Liver (tissue), 9 donors: ENCODE data around the gene PPY. TPM values are rescaled to one million over a fixed set of nuclear protein-coding genes. Genes with fewer than 3 reads are reported as not detected.

Experiments used
- DNase-seq: peaks from one replicate; pipeline ENCODE4 v3.0.0-alpha.2; 2017; ENCODE audit warnings: low spot score
- H3K27ac ChIP-seq, 2 donors: one replicate each; pipeline ENCODE4 v1.7.0; 2013; ENCODE audit warnings: inconsistent platforms in 2 of 2, low read length in 2 of 2, control low read depth in 1 of 2, low read depth in 1 of 2, mild to moderate bottlenecking in 1 of 2
- H3K27me3 ChIP-seq, 4 donors: one replicate each; pipeline versions ENCODE4 v1.6.1 to v1.7.0; 2013; ENCODE audit warnings: low read length in 3 of 4, inconsistent platforms in 1 of 4, mild to moderate bottlenecking in 1 of 4, moderate library complexity in 1 of 4; ENCODE audit not compliant: control insufficient read depth in 4 of 4, insufficient read depth in 4 of 4
- H3K36me3 ChIP-seq, 4 donors: one replicate each; pipeline versions ENCODE4 v1.6.1 to v1.7.0; 2013; ENCODE audit warnings: low read length in 3 of 4, mild to moderate bottlenecking in 3 of 4, low read depth in 1 of 4, moderate library complexity in 1 of 4; ENCODE audit not compliant: control insufficient read depth in 4 of 4, insufficient read depth in 3 of 4
- H3K4me1 ChIP-seq, 4 donors: one replicate each; pipeline versions ENCODE4 v1.6.1 to v1.7.0; 2013; ENCODE audit warnings: low read length in 3 of 4, mild to moderate bottlenecking in 3 of 4, moderate library complexity in 1 of 4; ENCODE audit not compliant: control insufficient read depth in 4 of 4, insufficient read depth in 4 of 4
- H3K4me3 ChIP-seq, 3 donors: one replicate each; pipeline versions ENCODE4 v1.6.1 to v1.7.0; 2013; ENCODE audit warnings: low read length in 3 of 3, control low read depth in 1 of 3, low read depth in 1 of 3, mild to moderate bottlenecking in 1 of 3
- H3K9ac ChIP-seq, 2 donors: one replicate each; pipeline ENCODE4 v1.7.0; 2013; ENCODE audit warnings: low read length in 2 of 2, mild to moderate bottlenecking in 2 of 2, moderate library complexity in 2 of 2, control low read depth in 1 of 2, low read depth in 1 of 2
- H3K9me3 ChIP-seq, 4 donors: one replicate each; pipeline versions ENCODE4 v1.6.1 to v1.7.0; 2013; ENCODE audit warnings: low read length in 3 of 4; ENCODE audit not compliant: control insufficient read depth in 4 of 4
- EGR1 ChIP-seq, 2 donors: IDR thresholded peaks; 2 replicates each; pipeline ENCODE4 v1.6.1; 2016 to 2018; ENCODE audit warnings: antibody characterized with exemption in 2 of 2, low read depth in 2 of 2
- FOXA1 ChIP-seq: IDR thresholded peaks from 2 replicates; pipeline ENCODE4 v1.6.1; 2016; ENCODE audit warnings: antibody characterized with exemption
- FOXA2 ChIP-seq: IDR thresholded peaks from 2 replicates; pipeline ENCODE4 v1.6.1; 2016; ENCODE audit warnings: antibody characterized with exemption
- GABPA ChIP-seq, 2 donors: IDR thresholded peaks in 1 of 2; conservative IDR thresholded peaks in 1 of 2; 2 replicates each; pipeline ENCODE4 v1.6.1; 2016; ENCODE audit warnings: antibody characterized with exemption in 2 of 2, mild to moderate bottlenecking in 1 of 2, moderate library complexity in 1 of 2
- HNF4A ChIP-seq, 2 donors: conservative IDR thresholded peaks; 2 replicates each; pipeline ENCODE4 v1.6.1; 2016; ENCODE audit warnings: antibody characterized with exemption in 2 of 2, mild to moderate bottlenecking in 2 of 2
- HNF4G ChIP-seq: IDR thresholded peaks from 2 replicates; pipeline ENCODE4 v1.6.1; 2016; ENCODE audit warnings: antibody characterized with exemption
- JUND ChIP-seq, 2 donors: IDR thresholded peaks; 2 replicates each; pipeline ENCODE4 v1.6.1; 2016; ENCODE audit warnings: antibody characterized with exemption in 2 of 2
- NR2F2 ChIP-seq: IDR thresholded peaks from 2 replicates; pipeline ENCODE4 v1.6.1; 2016; ENCODE audit warnings: antibody characterized with exemption
- RXRA ChIP-seq, 2 donors: IDR thresholded peaks; 2 replicates each; pipeline ENCODE4 v1.6.1; 2017 to 2018; ENCODE audit warnings: antibody characterized with exemption in 2 of 2, mild to moderate bottlenecking in 1 of 2
- YY1 ChIP-seq: IDR thresholded peaks from 2 replicates; pipeline ENCODE4 v1.6.1; 2016; ENCODE audit warnings: antibody characterized with exemption, mild to moderate bottlenecking
- ZBTB33 ChIP-seq: IDR thresholded peaks from 2 replicates; pipeline ENCODE4 v1.6.1; 2016; ENCODE audit warnings: antibody characterized with exemption
- WGBS: extraction: QIAGEN DNeasy Blood & Tissue Kit; methylation state at CpG from one replicate; pipeline ENCODE4 v1.1.7; 2013; 5-methylcytosine and 5-hydroxymethylcytosine counted together
- polyA plus RNA-seq, 2 donors: library from polyadenylated mRNA; stranded (reverse) in 1 of 2; unstranded in 1 of 2; fragments of 200-250 nt in 1 of 2; fragments of >200 nt in 1 of 2; fragmentation: Nextera tagmentation in 1 of 2; extraction: Ambion mirVana in 1 of 2; gene quantifications; one replicate each; pipeline versions ENCODE4 v1.2.1 to v1.2.3, GENCODE V29; 2013 to 2015
- total RNA-seq, 2 donors: library from RNA; depleted of rRNA; stranded (reverse); fragments of >200 nt; gene quantifications; one replicate each; pipeline ENCODE4 v1.2.3, GENCODE V29; 2014
- TF ChIP-seq, protein P1 (sequence below): IDR thresholded peaks from 2 replicates; pipeline ENCODE4 v1.6.1; 2016; ENCODE audit warnings: antibody characterized with exemption, mild to moderate bottlenecking
- TF ChIP-seq, protein P2 (sequence below): fragments of 150-350 bp; IDR thresholded peaks from 2 replicates; pipeline ENCODE4 v1.5.1; 2017; ENCODE audit warnings: improper control_type of control experiment, low read depth, low read length; ENCODE audit not compliant: missing input control
- donor health status: healthy.
- donor health status: healthy.
- donor health status: healthy.
- donor health status: healthy.
- donor health status: healthy.

Gene PPY
- total and polyA plus RNA-seq, 4 donors, result not detected

GRCh38 chr17:43901861-43902589, 40.3 kb downstream of the PPY start:
- Histone ChIP-seq H3K4me1 (peaks cover 3 to 14% (median 7%) of the 10 kb centered on the region in 4 donors), H3K4me3 (no peak overlapping the region), H3K9me3 (no peaks in the 10 kb centered on the region), H3K36me3 (no peaks in the 10 kb centered on the region), H3K9ac (no peak overlapping the region), H3K27me3 (peaks cover 0 to 25% (median 9%) of the 10 kb centered on the region in 4 donors), H3K27ac (no peak overlapping the region)
- no peak for TF ChIP-seq HNF4G
- TF ChIP-seq, protein P1, sequence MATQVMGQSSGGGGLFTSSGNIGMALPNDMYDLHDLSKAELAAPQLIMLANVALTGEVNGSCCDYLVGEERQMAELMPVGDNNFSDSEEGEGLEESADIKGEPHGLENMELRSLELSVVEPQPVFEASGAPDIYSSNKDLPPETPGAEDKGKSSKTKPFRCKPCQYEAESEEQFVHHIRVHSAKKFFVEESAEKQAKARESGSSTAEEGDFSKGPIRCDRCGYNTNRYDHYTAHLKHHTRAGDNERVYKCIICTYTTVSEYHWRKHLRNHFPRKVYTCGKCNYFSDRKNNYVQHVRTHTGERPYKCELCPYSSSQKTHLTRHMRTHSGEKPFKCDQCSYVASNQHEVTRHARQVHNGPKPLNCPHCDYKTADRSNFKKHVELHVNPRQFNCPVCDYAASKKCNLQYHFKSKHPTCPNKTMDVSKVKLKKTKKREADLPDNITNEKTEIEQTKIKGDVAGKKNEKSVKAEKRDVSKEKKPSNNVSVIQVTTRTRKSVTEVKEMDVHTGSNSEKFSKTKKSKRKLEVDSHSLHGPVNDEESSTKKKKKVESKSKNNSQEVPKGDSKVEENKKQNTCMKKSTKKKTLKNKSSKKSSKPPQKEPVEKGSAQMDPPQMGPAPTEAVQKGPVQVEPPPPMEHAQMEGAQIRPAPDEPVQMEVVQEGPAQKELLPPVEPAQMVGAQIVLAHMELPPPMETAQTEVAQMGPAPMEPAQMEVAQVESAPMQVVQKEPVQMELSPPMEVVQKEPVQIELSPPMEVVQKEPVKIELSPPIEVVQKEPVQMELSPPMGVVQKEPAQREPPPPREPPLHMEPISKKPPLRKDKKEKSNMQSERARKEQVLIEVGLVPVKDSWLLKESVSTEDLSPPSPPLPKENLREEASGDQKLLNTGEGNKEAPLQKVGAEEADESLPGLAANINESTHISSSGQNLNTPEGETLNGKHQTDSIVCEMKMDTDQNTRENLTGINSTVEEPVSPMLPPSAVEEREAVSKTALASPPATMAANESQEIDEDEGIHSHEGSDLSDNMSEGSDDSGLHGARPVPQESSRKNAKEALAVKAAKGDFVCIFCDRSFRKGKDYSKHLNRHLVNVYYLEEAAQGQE, result no peak
- TF ChIP-seq HNF4A (conservative IDR thresholded peaks at IDR 0.05), result no peak
- no peak for TF ChIP-seq FOXA1
- TF ChIP-seq NR2F2, result no peak
- no peak for TF ChIP-seq FOXA2
- TF ChIP-seq, protein P2, sequence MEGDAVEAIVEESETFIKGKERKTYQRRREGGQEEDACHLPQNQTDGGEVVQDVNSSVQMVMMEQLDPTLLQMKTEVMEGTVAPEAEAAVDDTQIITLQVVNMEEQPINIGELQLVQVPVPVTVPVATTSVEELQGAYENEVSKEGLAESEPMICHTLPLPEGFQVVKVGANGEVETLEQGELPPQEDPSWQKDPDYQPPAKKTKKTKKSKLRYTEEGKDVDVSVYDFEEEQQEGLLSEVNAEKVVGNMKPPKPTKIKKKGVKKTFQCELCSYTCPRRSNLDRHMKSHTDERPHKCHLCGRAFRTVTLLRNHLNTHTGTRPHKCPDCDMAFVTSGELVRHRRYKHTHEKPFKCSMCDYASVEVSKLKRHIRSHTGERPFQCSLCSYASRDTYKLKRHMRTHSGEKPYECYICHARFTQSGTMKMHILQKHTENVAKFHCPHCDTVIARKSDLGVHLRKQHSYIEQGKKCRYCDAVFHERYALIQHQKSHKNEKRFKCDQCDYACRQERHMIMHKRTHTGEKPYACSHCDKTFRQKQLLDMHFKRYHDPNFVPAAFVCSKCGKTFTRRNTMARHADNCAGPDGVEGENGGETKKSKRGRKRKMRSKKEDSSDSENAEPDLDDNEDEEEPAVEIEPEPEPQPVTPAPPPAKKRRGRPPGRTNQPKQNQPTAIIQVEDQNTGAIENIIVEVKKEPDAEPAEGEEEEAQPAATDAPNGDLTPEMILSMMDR, result no peak
- no peak for TF ChIP-seq EGR1 (IDR thresholded peaks at IDR 0.05; ENCODE audit: low read depth in 2 of 2)
- TF ChIP-seq RXRA (IDR thresholded peaks at IDR 0.05), result no peak
- no peak for TF ChIP-seq GABPA (IDR thresholded peaks at IDR 0.05 in 1 of 2, conservative IDR thresholded peaks at IDR 0.05 in 1 of 2)
- WGBS, result 66% methylated on average over 7 of the region's 7 CpGs
- DNase-seq, result no peak

DNA sequence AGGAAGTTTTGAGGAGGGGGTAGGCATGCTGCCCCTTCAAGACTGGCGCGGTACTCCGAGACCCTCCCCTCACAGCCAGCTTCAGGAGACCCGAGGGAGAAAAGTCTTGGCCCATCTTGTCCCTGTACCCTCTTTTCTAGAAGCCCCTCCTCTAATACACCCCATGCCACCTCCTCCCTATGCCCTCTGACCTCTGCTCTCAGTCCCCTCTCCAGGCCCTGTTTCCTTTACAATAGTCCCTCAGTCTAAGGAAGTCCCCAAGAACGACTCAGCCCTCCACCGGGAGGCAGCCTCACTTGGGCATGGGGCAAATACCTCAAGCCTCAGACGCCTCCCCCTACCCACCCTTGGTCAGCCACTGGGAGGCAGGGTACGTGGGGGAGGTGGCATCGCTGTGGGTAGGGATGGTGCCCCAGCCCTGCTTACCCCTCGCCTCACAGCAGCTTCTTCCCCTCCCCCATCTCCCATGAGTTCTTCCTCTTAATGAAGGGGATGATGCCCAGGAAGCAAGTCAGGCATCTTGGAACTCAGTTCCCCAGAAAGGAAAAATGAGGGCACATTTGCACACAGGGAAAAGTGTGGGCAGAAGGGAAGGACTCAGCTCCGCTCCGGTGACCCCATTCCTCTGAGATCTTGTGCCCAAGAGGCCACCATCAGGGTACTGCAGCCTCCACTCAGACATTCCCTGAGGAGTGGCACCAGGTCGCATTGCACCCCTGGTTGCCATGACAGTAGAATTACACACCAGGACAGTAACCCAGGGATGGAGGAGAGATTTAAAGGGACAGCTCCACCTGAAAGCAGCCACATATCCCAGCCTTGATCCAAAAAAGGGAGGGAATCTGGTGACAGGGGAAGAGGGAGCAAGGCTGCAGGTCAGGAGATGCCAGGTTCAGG, 41.2 kb downstream of the PPY start:
- Histone ChIP-seq H3K4me3 (peak overlapping the region in 2 of 3 donors; percentile 30 to 39), H3K4me1 (peaks cover under 1 to 9% (median 4%) of the 10 kb centered on the region in 4 donors), H3K9ac (peak overlapping the region in 1 of 2 donors; percentile 6), H3K36me3 (no peaks in the 10 kb centered on the region), H3K27ac (no peak overlapping the region), H3K9me3 (no peaks in the 10 kb centered on the region), H3K27me3 (peaks cover 0 to 28% (median 7%) of the 10 kb centered on the region in 4 donors)
- no peak for DNase-seq
- TF ChIP-seq NR2F2, result no peak
- no peak for TF ChIP-seq ZBTB33
- no peak for TF ChIP-seq JUND (IDR thresholded peaks at IDR 0.05)
- TF ChIP-seq YY1, result no peak
- WGBS, result 31% methylated on average over 13 of the region's 13 CpGs
